SH-SY5Y (cell line): ENCODE results near the gene ABCC4.

Experiments used
- GATA2 ChIP-seq: IDR thresholded peaks from 2 replicates; pipeline ENCODE4 v1.6.1; 2011; ENCODE audit warnings: mild to moderate bottlenecking, low read depth, low read length
- GATA3 ChIP-seq: IDR thresholded peaks from 2 replicates; pipeline ENCODE4 v1.6.1; 2011; ENCODE audit warnings: low read depth, mild to moderate bottlenecking, low read length, moderate library complexity

GRCh38 chr13:95060014-95060519 lies 241.2 kb downstream of the ABCC4 start:
- no peak for TF ChIP-seq GATA2
- TF ChIP-seq GATA3 = no peak
